ENCODE measurements around the gene PKD1L1. TPM values are rescaled to one million over a fixed set of nuclear protein-coding genes. Genes with fewer than 3 reads are reported as not detected.

PKD1L1 gene
- total RNA-seq, 1 experiment from 2014 or later: 0.07 TPM

DNA sequence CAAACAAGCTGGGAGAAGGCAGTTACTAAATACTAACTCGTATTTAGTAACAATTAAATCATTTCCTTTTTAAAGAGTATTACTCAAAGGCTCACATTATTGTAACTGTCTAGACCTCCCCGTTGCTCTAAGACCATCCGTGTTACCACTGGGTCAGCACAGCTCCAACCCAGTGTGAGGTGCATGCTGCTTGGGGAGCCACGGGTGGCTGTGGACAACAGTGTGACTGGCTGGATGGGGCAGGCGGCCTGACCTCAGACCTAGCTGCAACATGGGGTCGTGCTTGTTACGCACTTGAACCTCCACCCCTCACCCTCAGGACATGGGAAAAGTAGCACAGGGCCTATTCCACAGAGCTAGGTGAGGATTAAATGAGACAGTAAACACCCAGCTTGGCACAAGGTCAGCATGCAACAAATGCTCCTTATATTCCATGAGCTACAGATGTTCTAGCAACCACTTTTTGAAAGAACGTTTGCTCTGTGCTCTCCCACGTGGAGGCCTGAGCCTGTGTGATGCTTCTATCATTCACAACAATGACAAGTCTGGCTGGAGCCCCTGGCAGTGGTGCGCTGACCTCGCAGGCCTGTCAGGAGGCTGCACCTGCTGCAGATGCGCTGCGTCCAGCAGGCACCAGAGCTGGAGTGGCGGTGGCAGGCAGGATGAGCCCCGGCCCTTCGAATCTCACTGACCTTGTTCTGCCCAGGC is 135.7 kb downstream of the PKD1L1 start:
- H3K27ac Mint-ChIP-seq: no peak overlapping the region
- peaks cover 10% of the 10 kb centered on the region for H3K4me1 Mint-ChIP-seq
- H3K9me3 Mint-ChIP-seq: no peaks in the 10 kb centered on the region
- TF ChIP-seq, protein P1, sequence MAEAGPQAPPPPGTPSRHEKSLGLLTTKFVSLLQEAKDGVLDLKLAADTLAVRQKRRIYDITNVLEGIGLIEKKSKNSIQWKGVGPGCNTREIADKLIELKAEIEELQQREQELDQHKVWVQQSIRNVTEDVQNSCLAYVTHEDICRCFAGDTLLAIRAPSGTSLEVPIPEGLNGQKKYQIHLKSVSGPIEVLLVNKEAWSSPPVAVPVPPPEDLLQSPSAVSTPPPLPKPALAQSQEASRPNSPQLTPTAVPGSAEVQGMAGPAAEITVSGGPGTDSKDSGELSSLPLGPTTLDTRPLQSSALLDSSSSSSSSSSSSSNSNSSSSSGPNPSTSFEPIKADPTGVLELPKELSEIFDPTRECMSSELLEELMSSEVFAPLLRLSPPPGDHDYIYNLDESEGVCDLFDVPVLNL (CRISPR knock-in tag; IDR thresholded peaks at IDR 0.05; ENCODE audit: borderline replicate concordance, low read depth): no peak
- TF ChIP-seq, protein P2, sequence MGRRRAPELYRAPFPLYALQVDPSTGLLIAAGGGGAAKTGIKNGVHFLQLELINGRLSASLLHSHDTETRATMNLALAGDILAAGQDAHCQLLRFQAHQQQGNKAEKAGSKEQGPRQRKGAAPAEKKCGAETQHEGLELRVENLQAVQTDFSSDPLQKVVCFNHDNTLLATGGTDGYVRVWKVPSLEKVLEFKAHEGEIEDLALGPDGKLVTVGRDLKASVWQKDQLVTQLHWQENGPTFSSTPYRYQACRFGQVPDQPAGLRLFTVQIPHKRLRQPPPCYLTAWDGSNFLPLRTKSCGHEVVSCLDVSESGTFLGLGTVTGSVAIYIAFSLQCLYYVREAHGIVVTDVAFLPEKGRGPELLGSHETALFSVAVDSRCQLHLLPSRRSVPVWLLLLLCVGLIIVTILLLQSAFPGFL (CRISPR knock-in tag; IDR thresholded peaks at IDR 0.05; ENCODE audit: borderline replicate concordance): no peak
- TF ChIP-seq HMGA2 (CRISPR knock-in tag; IDR thresholded peaks at IDR 0.05) (no peak), NR2C2 (CRISPR knock-in tag; IDR thresholded peaks at IDR 0.05) (no peak), JAZF1 (CRISPR knock-in tag; IDR thresholded peaks at IDR 0.05) (no peak), ZNF232 (CRISPR knock-in tag; IDR thresholded peaks at IDR 0.05) (no peak), TEAD4 (CRISPR knock-in tag; IDR thresholded peaks at IDR 0.05) (no peak), FOXK1 (CRISPR knock-in tag; IDR thresholded peaks at IDR 0.05) (no peak), ZNF219 (CRISPR knock-in tag; IDR thresholded peaks at IDR 0.05; ENCODE audit: borderline replicate concordance) (no peak), MXD4 (CRISPR knock-in tag; IDR thresholded peaks at IDR 0.05; ENCODE audit: borderline replicate concordance) (no peak), GRHL2 (CRISPR knock-in tag; IDR thresholded peaks at IDR 0.05; ENCODE audit: insufficient replicate concordance, severe bottlenecking) (no peak), ZNF423 (CRISPR knock-in tag; IDR thresholded peaks at IDR 0.05) (no peak)
- TF ChIP-seq, protein P3, sequence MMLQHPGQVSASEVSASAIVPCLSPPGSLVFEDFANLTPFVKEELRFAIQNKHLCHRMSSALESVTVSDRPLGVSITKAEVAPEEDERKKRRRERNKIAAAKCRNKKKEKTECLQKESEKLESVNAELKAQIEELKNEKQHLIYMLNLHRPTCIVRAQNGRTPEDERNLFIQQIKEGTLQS (CRISPR knock-in tag; conservative IDR thresholded peaks at IDR 0.05): no peak
- TF ChIP-seq, protein P4, sequence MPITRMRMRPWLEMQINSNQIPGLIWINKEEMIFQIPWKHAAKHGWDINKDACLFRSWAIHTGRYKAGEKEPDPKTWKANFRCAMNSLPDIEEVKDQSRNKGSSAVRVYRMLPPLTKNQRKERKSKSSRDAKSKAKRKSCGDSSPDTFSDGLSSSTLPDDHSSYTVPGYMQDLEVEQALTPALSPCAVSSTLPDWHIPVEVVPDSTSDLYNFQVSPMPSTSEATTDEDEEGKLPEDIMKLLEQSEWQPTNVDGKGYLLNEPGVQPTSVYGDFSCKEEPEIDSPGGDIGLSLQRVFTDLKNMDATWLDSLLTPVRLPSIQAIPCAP (CRISPR knock-in tag; IDR thresholded peaks at IDR 0.05): no peak
- TF ChIP-seq, protein P5, sequence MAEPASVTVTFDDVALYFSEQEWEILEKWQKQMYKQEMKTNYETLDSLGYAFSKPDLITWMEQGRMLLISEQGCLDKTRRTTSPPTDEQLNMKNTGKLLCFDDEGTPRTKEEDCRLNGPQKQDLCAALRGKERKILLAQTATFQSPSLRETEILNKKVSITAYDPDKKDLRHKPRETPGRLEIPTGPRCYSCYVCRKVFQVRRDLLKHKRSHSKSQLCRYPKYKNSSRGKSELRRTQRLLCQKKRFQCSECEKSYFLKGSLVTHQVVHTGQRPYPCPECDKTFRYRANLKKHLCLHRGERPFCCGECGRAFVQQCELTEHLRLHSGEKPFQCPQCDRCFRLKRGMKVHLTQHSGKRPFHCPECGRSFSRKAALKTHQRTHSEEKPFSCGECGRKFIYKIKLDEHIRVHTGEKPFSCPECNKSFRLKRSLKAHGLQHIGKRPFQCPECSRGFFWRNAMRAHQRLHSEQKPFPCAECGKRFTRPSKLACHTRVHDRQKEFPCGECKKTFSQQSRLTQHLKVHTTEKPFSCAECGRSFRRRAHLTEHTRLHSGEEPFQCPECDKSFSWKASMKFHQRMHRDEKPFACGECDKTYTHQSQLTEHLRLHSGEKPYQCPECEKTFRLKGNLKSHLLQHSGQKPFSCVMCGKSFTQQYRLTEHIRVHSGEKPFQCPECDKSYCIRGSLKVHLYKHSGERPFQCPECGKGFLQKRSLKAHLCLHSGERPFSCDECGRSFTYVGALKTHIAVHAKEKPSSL (CRISPR knock-in tag; conservative IDR thresholded peaks at IDR 0.05): no peak
- TF ChIP-seq, protein P6, sequence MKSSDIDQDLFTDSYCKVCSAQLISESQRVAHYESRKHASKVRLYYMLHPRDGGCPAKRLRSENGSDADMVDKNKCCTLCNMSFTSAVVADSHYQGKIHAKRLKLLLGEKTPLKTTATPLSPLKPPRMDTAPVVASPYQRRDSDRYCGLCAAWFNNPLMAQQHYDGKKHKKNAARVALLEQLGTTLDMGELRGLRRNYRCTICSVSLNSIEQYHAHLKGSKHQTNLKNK (CRISPR knock-in tag; IDR thresholded peaks at IDR 0.05): no peak
- TF ChIP-seq, protein P7, sequence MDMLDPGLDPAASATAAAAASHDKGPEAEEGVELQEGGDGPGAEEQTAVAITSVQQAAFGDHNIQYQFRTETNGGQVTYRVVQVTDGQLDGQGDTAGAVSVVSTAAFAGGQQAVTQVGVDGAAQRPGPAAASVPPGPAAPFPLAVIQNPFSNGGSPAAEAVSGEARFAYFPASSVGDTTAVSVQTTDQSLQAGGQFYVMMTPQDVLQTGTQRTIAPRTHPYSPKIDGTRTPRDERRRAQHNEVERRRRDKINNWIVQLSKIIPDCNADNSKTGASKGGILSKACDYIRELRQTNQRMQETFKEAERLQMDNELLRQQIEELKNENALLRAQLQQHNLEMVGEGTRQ (CRISPR knock-in tag; IDR thresholded peaks at IDR 0.05): no peak
- ATAC-seq (no peak), DNase-seq (ENCODE audit: low spot score) (no peak)
- ChIA-PET POLR2A (no interaction called here), CTCF (interaction anchor here (0.9 to 1.0 kb wide), 2 partner anchors 133 to 547 kb away, joined by 3 read pairs; no protein-coding TSS in a partner anchor)
- H3K36me3 Mint-ChIP-seq: no peaks in the 10 kb centered on the region
- no peak overlapping the region for H3K4me3 Mint-ChIP-seq
- no peaks in the 10 kb centered on the region for H3K27me3 Mint-ChIP-seq (ENCODE audit: low read depth)
